Heart left ventricle (tissue), 13 donors: ENCODE measurements around the gene PREP.

Experiments
- CTCF ChIP-seq, 12 donors: fragments of 200-600 bp; sonication (generic) in 4 of 12; IDR thresholded peaks; one replicate each; pipeline versions ENCODE4 v1.5.0 to v1.8.0; 2018 to 2022; ENCODE audit warnings: antibody characterized with exemption in 12 of 12, mild to moderate bottlenecking in 5 of 12
- POLR2A ChIP-seq, 2 donors: fragments of 450-650 bp; IDR thresholded peaks; one replicate each; pipeline ENCODE4 v1.6.1; 2017; ENCODE audit warnings: antibody characterized with exemption in 2 of 2, mild to moderate bottlenecking in 2 of 2, moderate library complexity in 2 of 2
- donor health status: ischemic (EF 13 %, LVEDD 7.1; RV severe dilation, severe dysfunction).
- donor health status: DM: no; HTN: yes; CAD: no.
- donor health status: DM: no; HTN: no; CAD: no.
- donor health status: ischemic (EF 25% LVEDD 6.9; RV normal size, moderate dysfunction).
- donor health status: ischemic (EF 25% LVEDD 5.7; RV mildly dilated, moderate dysfunction).
- donor health status: ischemic (EF 35%, LVEDD 5.7; RV mildly dilated, moderate dysfunction).
- donor health status: nonischemic (EF 11% LVEDD 7.7; RV severe dilation, severe dysfunction).
- donor health status: DM: yes; HTN: yes; CAD: no.
- donor health status: PGD.
- donor health status: ischemic (EF 29% LVEDD 5.4; RV normal size, mild dysfunction).
- donor health status: nonischemic (EF 23%, LVEDD 6.1; RV moderate dilation, normal function).

- TF ChIP-seq CTCF (IDR thresholded peaks at IDR 0.05) (no peak), POLR2A (IDR thresholded peaks at IDR 0.05) (no peak)
These were observed 138.9 kb downstream of the PREP start for GRCh38 chr6:105263685-105264610.
